WTC11 (cell line): ENCODE results near the gene DENND11. TPM values are rescaled to one million over a fixed set of nuclear protein-coding genes. Genes with fewer than 3 reads are reported as not detected.

Experiments used
- ATAC-seq: fragments of 200-7000 bp; cut with Tn5 transposase; 2 replicates; pipeline ENCODE4 v1.10.0; 2021; ENCODE audit warnings: mild to moderate bottlenecking, moderate library complexity
- CTCF ChIA-PET: fragments of 300-600 bp; sonication (Branson Sonifier 250); formaldehyde crosslinking; loops from one replicate; lab custom pipeline; 2021; ENCODE audit warnings: antibody characterized with exemption; lab: Charles Lee
- POLR2A ChIA-PET: fragments of 350-600 bp; sonication (Branson Sonifier 250); formaldehyde crosslinking; loops from one replicate; lab custom pipeline; 2021; ENCODE audit warnings: antibody characterized with exemption; lab: Charles Lee
- DNase-seq: peaks from one replicate; pipeline ENCODE4 v3.0.0; 2021; ENCODE audit warnings: low spot score
- H3K27ac Mint-ChIP-seq: 2 replicates; pipeline ENCODE4 v1.8.0; 2021; ENCODE audit warnings: mixed read lengths
- H3K27me3 Mint-ChIP-seq: 2 replicates; pipeline ENCODE4 v1.8.0; 2021; ENCODE audit warnings: low read depth, mild to moderate bottlenecking, moderate library complexity, mixed read lengths
- H3K36me3 Mint-ChIP-seq: 2 replicates; pipeline ENCODE4 v1.8.0; 2021; ENCODE audit warnings: mixed read lengths
- H3K4me1 Mint-ChIP-seq: 2 replicates; pipeline ENCODE4 v1.8.0; 2022; ENCODE audit warnings: mixed read lengths
- H3K4me3 Mint-ChIP-seq: 2 replicates; pipeline ENCODE4 v1.8.0; 2021; ENCODE audit warnings: mild to moderate bottlenecking, moderate library complexity, mixed read lengths
- H3K9me3 Mint-ChIP-seq: 2 replicates; pipeline ENCODE4 v1.8.0; 2021; ENCODE audit warnings: mixed read lengths
- CREB1 ChIP-seq: sonication (generic); formaldehyde crosslinking; IDR thresholded peaks from 2 replicates; pipeline ENCODE4 v1.8.0; 2023; ENCODE audit warnings: mild to moderate bottlenecking, missing genetic modification reagents
- EMX1 ChIP-seq: fragments of 250-450 bp; sonication (Bioruptor Pico); IDR thresholded peaks from 2 replicates; pipeline ENCODE4 v1.8.0; 2021; ENCODE audit warnings: mild to moderate bottlenecking
- GTF2I ChIP-seq: fragments of 250-450 bp; sonication (Bioruptor Pico); conservative IDR thresholded peaks from 2 replicates; pipeline ENCODE4 v1.4.0; 2021; ENCODE audit warnings: mild to moderate bottlenecking
- NFYB ChIP-seq: sonication (generic); formaldehyde crosslinking; conservative IDR thresholded peaks from 2 replicates; pipeline ENCODE4 v1.8.0; 2022; ENCODE audit warnings: low read depth, missing genetic modification reagents
- NR1H2 ChIP-seq: sonication (generic); formaldehyde crosslinking; IDR thresholded peaks from 2 replicates; pipeline ENCODE4 v1.9.0; 2021; ENCODE audit warnings: mild to moderate bottlenecking, moderate library complexity, missing genetic modification reagents
- ZBTB21 ChIP-seq: sonication (generic); formaldehyde crosslinking; IDR thresholded peaks from 2 replicates; pipeline ENCODE4 v1.8.1; 2023; ENCODE audit warnings: mild to moderate bottlenecking, missing genetic modification reagents, borderline replicate concordance
- ZNF121 ChIP-seq: sonication (generic); formaldehyde crosslinking; IDR thresholded peaks from 2 replicates; pipeline ENCODE4 v1.8.0; 2023; ENCODE audit warnings: missing genetic modification reagents
- ZNF138 ChIP-seq: sonication (generic); formaldehyde crosslinking; conservative IDR thresholded peaks from 2 replicates; pipeline ENCODE4 v1.8.1; 2022; ENCODE audit warnings: mild to moderate bottlenecking, moderate library complexity, missing genetic modification reagents
- ZNF219 ChIP-seq: sonication (generic); formaldehyde crosslinking; IDR thresholded peaks from 2 replicates; pipeline ENCODE4 v1.8.0; 2023; ENCODE audit warnings: missing genetic modification reagents, mild to moderate bottlenecking, borderline replicate concordance
- ZNF671 ChIP-seq: fragments of 250-450 bp; sonication (Bioruptor Pico); IDR thresholded peaks from 2 replicates; pipeline ENCODE4 v1.8.0; 2021; ENCODE audit warnings: mild to moderate bottlenecking
- total RNA-seq: library from RNA; stranded (reverse); gene quantifications from 3 replicates; pipeline ENCODE4 v1.2.3, GENCODE V29; 2021
- TF ChIP-seq, protein P1 (sequence below): sonication (generic); formaldehyde crosslinking; IDR thresholded peaks from 2 replicates; pipeline ENCODE4 v1.8.1; 2023; ENCODE audit warnings: mild to moderate bottlenecking, missing genetic modification reagents, borderline replicate concordance
- TF ChIP-seq, protein P2 (sequence below): sonication (generic); formaldehyde crosslinking; IDR thresholded peaks from 2 replicates; pipeline ENCODE4 v1.8.0; 2022; ENCODE audit warnings: mild to moderate bottlenecking, missing genetic modification reagents
- TF ChIP-seq, protein P3 (sequence below): fragments of 250-450 bp; sonication (Bioruptor Pico); conservative IDR thresholded peaks from 2 replicates; pipeline ENCODE4 v1.9.0; 2021; ENCODE audit warnings: mild to moderate bottlenecking
- TF ChIP-seq, protein P4 (sequence below): sonication (generic); formaldehyde crosslinking; IDR thresholded peaks from 2 replicates; pipeline ENCODE4 v1.8.0; 2023; ENCODE audit warnings: mild to moderate bottlenecking, missing genetic modification reagents
- TF ChIP-seq, protein P5 (sequence below): sonication (generic); formaldehyde crosslinking; IDR thresholded peaks from 2 replicates; pipeline ENCODE4 v1.8.0; 2022; ENCODE audit warnings: mild to moderate bottlenecking, missing genetic modification reagents
- TF ChIP-seq, protein P6 (sequence below): sonication (generic); formaldehyde crosslinking; IDR thresholded peaks from 2 replicates; pipeline ENCODE4 v1.8.1; 2022; ENCODE audit warnings: low read depth, mild to moderate bottlenecking, moderate library complexity, missing genetic modification reagents, borderline replicate concordance
- TF ChIP-seq, protein P7 (sequence below): sonication (generic); formaldehyde crosslinking; IDR thresholded peaks from 2 replicates; pipeline ENCODE4 v1.8.0; 2023; ENCODE audit warnings: missing genetic modification reagents
- TF ChIP-seq, protein P8 (sequence below): sonication (generic); formaldehyde crosslinking; conservative IDR thresholded peaks from 2 replicates; pipeline ENCODE4 v1.8.1; 2023; ENCODE audit warnings: mild to moderate bottlenecking, low read depth, missing genetic modification reagents, moderate library complexity

The DENND11 gene
- total RNA-seq, 1 experiment from 2014 or later, result 22.1 TPM

DNA sequence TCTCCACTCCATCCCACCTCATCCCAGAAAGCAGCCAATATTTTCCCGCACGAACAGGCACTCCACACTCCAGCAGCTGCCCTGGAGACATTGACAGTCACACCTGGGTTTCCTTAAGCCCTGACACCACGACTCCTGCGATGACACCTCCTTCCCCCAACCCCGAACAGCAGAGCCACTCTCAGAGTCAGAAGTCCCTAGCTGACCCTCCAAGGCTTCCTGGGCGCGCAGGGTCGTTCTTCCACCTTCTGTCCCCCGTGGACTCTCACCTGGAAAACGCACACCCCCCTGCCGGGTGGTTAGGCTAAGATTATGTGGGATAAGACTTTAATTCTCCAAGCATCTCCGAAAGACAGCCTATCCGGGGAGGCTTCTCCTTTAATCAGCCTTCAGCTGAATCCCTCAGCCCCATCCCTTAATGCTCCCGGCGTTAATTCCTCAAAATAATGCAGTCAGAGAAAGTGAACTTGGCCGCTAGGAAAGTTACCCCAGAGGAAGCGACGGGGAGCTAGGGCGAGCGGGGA, 1.1 kb downstream of the DENND11 start (continued):
- TF ChIP-seq, protein P1, sequence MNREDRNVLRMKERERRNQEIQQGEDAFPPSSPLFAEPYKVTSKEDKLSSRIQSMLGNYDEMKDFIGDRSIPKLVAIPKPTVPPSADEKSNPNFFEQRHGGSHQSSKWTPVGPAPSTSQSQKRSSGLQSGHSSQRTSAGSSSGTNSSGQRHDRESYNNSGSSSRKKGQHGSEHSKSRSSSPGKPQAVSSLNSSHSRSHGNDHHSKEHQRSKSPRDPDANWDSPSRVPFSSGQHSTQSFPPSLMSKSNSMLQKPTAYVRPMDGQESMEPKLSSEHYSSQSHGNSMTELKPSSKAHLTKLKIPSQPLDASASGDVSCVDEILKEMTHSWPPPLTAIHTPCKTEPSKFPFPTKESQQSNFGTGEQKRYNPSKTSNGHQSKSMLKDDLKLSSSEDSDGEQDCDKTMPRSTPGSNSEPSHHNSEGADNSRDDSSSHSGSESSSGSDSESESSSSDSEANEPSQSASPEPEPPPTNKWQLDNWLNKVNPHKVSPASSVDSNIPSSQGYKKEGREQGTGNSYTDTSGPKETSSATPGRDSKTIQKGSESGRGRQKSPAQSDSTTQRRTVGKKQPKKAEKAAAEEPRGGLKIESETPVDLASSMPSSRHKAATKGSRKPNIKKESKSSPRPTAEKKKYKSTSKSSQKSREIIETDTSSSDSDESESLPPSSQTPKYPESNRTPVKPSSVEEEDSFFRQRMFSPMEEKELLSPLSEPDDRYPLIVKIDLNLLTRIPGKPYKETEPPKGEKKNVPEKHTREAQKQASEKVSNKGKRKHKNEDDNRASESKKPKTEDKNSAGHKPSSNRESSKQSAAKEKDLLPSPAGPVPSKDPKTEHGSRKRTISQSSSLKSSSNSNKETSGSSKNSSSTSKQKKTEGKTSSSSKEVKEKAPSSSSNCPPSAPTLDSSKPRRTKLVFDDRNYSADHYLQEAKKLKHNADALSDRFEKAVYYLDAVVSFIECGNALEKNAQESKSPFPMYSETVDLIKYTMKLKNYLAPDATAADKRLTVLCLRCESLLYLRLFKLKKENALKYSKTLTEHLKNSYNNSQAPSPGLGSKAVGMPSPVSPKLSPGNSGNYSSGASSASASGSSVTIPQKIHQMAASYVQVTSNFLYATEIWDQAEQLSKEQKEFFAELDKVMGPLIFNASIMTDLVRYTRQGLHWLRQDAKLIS (CRISPR knock-in tag), result no peak
- TF ChIP-seq, protein P2, sequence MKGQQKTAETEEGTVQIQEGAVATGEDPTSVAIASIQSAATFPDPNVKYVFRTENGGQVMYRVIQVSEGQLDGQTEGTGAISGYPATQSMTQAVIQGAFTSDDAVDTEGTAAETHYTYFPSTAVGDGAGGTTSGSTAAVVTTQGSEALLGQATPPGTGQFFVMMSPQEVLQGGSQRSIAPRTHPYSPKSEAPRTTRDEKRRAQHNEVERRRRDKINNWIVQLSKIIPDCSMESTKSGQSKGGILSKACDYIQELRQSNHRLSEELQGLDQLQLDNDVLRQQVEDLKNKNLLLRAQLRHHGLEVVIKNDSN, result no peak
- TF ChIP-seq GTF2I (no peak), ZNF671 (no peak), EMX1 (CRISPR knock-in tag) (no peak), CREB1 (CRISPR knock-in tag) (no peak), ZNF121 (CRISPR knock-in tag) (no peak)
- TF ChIP-seq, protein P3, sequence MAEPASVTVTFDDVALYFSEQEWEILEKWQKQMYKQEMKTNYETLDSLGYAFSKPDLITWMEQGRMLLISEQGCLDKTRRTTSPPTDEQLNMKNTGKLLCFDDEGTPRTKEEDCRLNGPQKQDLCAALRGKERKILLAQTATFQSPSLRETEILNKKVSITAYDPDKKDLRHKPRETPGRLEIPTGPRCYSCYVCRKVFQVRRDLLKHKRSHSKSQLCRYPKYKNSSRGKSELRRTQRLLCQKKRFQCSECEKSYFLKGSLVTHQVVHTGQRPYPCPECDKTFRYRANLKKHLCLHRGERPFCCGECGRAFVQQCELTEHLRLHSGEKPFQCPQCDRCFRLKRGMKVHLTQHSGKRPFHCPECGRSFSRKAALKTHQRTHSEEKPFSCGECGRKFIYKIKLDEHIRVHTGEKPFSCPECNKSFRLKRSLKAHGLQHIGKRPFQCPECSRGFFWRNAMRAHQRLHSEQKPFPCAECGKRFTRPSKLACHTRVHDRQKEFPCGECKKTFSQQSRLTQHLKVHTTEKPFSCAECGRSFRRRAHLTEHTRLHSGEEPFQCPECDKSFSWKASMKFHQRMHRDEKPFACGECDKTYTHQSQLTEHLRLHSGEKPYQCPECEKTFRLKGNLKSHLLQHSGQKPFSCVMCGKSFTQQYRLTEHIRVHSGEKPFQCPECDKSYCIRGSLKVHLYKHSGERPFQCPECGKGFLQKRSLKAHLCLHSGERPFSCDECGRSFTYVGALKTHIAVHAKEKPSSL, result no peak
- TF ChIP-seq, all 79 proteins: peak for 0

DNA sequence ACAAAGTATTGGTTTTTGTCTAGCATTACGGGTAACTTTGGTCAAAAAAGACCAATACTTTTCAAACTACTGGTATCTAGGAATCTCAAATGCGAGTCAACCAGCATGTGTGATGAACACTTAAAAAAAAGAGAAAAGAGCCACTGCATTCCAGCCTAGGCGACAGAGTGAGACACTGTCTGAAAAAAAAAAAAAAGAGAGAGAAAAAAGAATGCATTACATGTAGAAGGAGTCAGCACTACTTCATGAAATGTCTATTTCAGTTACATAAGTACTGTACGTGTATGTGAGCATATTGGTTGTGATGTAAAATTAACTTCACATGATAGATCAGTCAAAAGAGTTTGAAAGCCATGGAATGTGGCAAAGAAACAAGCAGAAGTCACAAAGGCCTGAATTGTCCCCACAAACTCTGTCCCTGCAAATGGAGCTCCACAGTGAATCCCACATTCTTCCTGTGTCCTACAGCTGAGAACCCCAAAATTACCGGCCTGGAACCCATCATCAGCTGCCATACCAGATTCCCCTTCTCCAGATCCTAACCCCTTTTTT, 1.6 kb downstream of the DENND11 start:
- Mint-ChIP-seq H3K36me3 (no peaks in the 10 kb centered on the region), H3K27me3 (peaks cover 18% of the 10 kb centered on the region), H3K4me1 (peaks cover 50% of the 10 kb centered on the region), H3K27ac (no peak overlapping the region), H3K4me3 (peak overlapping the region; percentile 79), H3K9me3 (no peaks in the 10 kb centered on the region)
- no peak for ATAC-seq
- POLR2A ChIA-PET, result interaction anchor here (0.5 to 1.8 kb wide), 2 partner anchors 38 to 776 kb away, joined by 3 to 6 read pairs; partner anchors contain the start of gene SSBP1
- no peak for DNase-seq
- CTCF ChIA-PET, result interaction anchor here (1.0 to 2.8 kb wide), 4 partner anchors 10 to 46 kb away, joined by 3 to 20 read pairs (median 4); partner anchors contain the start of gene SSBP1
- TF ChIP-seq, protein P4, sequence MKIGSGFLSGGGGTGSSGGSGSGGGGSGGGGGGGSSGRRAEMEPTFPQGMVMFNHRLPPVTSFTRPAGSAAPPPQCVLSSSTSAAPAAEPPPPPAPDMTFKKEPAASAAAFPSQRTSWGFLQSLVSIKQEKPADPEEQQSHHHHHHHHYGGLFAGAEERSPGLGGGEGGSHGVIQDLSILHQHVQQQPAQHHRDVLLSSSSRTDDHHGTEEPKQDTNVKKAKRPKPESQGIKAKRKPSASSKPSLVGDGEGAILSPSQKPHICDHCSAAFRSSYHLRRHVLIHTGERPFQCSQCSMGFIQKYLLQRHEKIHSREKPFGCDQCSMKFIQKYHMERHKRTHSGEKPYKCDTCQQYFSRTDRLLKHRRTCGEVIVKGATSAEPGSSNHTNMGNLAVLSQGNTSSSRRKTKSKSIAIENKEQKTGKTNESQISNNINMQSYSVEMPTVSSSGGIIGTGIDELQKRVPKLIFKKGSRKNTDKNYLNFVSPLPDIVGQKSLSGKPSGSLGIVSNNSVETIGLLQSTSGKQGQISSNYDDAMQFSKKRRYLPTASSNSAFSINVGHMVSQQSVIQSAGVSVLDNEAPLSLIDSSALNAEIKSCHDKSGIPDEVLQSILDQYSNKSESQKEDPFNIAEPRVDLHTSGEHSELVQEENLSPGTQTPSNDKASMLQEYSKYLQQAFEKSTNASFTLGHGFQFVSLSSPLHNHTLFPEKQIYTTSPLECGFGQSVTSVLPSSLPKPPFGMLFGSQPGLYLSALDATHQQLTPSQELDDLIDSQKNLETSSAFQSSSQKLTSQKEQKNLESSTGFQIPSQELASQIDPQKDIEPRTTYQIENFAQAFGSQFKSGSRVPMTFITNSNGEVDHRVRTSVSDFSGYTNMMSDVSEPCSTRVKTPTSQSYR, result no peak
- TF ChIP-seq GTF2I (no peak), ZNF219 (CRISPR knock-in tag) (no peak), NR1H2 (CRISPR knock-in tag) (no peak), ZNF138 (CRISPR knock-in tag) (no peak), NFYB (CRISPR knock-in tag) (no peak), ZBTB21 (CRISPR knock-in tag) (no peak)
- TF ChIP-seq, protein P5, sequence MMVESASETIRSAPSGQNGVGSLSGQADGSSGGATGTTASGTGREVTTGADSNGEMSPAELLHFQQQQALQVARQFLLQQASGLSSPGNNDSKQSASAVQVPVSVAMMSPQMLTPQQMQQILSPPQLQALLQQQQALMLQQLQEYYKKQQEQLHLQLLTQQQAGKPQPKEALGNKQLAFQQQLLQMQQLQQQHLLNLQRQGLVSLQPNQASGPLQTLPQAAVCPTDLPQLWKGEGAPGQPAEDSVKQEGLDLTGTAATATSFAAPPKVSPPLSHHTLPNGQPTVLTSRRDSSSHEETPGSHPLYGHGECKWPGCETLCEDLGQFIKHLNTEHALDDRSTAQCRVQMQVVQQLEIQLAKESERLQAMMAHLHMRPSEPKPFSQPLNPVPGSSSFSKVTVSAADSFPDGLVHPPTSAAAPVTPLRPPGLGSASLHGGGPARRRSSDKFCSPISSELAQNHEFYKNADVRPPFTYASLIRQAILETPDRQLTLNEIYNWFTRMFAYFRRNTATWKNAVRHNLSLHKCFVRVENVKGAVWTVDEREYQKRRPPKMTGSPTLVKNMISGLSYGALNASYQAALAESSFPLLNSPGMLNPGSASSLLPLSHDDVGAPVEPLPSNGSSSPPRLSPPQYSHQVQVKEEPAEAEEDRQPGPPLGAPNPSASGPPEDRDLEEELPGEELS (CRISPR knock-in tag), result no peak
- TF ChIP-seq, protein P6, sequence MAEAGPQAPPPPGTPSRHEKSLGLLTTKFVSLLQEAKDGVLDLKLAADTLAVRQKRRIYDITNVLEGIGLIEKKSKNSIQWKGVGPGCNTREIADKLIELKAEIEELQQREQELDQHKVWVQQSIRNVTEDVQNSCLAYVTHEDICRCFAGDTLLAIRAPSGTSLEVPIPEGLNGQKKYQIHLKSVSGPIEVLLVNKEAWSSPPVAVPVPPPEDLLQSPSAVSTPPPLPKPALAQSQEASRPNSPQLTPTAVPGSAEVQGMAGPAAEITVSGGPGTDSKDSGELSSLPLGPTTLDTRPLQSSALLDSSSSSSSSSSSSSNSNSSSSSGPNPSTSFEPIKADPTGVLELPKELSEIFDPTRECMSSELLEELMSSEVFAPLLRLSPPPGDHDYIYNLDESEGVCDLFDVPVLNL (CRISPR knock-in tag), result no peak
- TF ChIP-seq, protein P7, sequence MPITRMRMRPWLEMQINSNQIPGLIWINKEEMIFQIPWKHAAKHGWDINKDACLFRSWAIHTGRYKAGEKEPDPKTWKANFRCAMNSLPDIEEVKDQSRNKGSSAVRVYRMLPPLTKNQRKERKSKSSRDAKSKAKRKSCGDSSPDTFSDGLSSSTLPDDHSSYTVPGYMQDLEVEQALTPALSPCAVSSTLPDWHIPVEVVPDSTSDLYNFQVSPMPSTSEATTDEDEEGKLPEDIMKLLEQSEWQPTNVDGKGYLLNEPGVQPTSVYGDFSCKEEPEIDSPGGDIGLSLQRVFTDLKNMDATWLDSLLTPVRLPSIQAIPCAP (CRISPR knock-in tag), result no peak
- TF ChIP-seq, protein P8, sequence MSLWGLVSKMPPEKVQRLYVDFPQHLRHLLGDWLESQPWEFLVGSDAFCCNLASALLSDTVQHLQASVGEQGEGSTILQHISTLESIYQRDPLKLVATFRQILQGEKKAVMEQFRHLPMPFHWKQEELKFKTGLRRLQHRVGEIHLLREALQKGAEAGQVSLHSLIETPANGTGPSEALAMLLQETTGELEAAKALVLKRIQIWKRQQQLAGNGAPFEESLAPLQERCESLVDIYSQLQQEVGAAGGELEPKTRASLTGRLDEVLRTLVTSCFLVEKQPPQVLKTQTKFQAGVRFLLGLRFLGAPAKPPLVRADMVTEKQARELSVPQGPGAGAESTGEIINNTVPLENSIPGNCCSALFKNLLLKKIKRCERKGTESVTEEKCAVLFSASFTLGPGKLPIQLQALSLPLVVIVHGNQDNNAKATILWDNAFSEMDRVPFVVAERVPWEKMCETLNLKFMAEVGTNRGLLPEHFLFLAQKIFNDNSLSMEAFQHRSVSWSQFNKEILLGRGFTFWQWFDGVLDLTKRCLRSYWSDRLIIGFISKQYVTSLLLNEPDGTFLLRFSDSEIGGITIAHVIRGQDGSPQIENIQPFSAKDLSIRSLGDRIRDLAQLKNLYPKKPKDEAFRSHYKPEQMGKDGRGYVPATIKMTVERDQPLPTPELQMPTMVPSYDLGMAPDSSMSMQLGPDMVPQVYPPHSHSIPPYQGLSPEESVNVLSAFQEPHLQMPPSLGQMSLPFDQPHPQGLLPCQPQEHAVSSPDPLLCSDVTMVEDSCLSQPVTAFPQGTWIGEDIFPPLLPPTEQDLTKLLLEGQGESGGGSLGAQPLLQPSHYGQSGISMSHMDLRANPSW (CRISPR knock-in tag), result no peak
